ENCODE measurements around the gene PRR36.

Gene PRR36

GRCh38 chr19:7874076-7874896, at the start of gene PRR36:
TSS of gene PRR36 (minus strand) at chr19:7874390. CDS start at chr19:7873689, 701 bp downstream.
- in situ Hi-C loops (cut with MboI; ENCODE audit: low pct_unique_long_range_greater_than_20kb, low sequenced_read_pairs, unreplicated experiment): no loop called here
- no peak for DNase-seq (ENCODE audit: low spot score)
- no peak for TF ChIP-seq CTCF (IDR thresholded peaks at IDR 0.05; ENCODE audit: extremely low read depth, insufficient read depth, missing control alignments)

GRCh38 chr19:7923295-7924191, 49.4 kb upstream of the PRR36 start:
- no peak for TF ChIP-seq CTCF (IDR thresholded peaks at IDR 0.05; ENCODE audit: extremely low read depth, insufficient read depth, missing control alignments)
- in situ Hi-C loops (cut with MboI; ENCODE audit: low pct_unique_long_range_greater_than_20kb, low sequenced_read_pairs, unreplicated experiment): no loop called here
- no peak for DNase-seq (ENCODE audit: low spot score)

GRCh38 chr19:7922836-7923195, 48.6 kb upstream of the PRR36 start:
- no peak for TF ChIP-seq CTCF (IDR thresholded peaks at IDR 0.05; ENCODE audit: extremely low read depth, insufficient read depth, missing control alignments)

DNA sequence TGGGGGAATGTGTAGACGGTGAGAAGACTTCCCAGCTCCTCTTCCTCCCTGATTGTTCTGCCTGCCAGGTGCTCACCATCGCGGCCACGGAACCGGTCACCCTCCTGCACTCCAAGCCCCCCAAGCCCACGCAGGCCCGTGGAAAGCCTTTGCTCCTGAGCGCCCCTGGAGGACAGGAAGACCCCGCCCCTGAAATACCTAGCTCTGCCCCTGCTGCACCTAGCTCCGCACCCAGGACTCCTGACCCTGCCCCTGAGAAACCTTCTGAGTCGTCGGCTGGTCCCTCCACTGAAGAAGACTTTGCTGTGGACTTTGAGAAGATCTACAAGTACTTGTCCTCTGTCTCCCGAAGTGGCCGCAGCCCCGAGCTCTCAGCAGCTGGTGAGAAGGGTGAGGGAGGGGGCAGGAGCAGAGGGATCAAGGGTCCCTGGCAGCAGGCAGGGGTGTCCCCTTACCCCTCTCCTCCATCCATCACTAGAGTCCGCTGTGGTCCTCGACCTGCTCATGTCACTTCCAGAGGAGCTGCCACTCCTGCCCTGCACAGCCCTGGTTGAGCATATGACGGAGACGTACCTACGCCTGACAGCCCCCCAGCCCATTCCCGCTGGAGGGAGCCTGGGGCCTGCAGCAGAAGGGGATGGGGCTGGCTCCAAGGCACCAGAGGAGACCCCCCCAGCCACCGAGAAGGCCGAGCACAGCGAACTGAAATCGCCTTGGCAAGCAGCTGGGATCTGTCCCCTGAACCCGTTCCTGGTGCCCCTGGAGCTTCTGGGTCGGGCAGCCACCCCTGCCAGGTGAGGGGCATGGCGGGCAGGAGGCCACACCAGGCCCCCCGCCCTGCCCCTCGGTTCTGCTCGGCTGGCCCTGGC, 48.0 kb upstream of the PRR36 start:
- no peak for TF ChIP-seq CTCF (IDR thresholded peaks at IDR 0.05; ENCODE audit: extremely low read depth, insufficient read depth, missing control alignments)
- no peak for DNase-seq (ENCODE audit: low spot score)
- in situ Hi-C loops (cut with MboI; ENCODE audit: low pct_unique_long_range_greater_than_20kb, low sequenced_read_pairs, unreplicated experiment): no loop called here

More at GRCh38 chr19:7922836-7923195, 48.6 kb upstream of the PRR36 start:
- in situ Hi-C loops (cut with MboI; ENCODE audit: low pct_unique_long_range_greater_than_20kb, low sequenced_read_pairs, unreplicated experiment): no loop called here
- no peak for DNase-seq (ENCODE audit: low spot score)

- TF ChIP-seq CTCF (IDR thresholded peaks at IDR 0.05; ENCODE audit: extremely low read depth, insufficient read depth, missing control alignments): no peak
- no peak for DNase-seq (ENCODE audit: low spot score)
- in situ Hi-C loops (cut with MboI; ENCODE audit: low pct_unique_long_range_greater_than_20kb, low sequenced_read_pairs, unreplicated experiment): no loop called here
Measured at GRCh38 chr19:7921302-7921966, 47.2 kb upstream of the PRR36 start.
